GM18861 (cell line): ENCODE measurements around the gene JMJD6.
"Not testable (repeated sequence)": the region's sequence is repeated elsewhere in the genome, so short reads cannot be mapped to it uniquely, and the experiment has no call there.

Source experiments
- ATAC-seq: cut with Tn5 transposase; IDR thresholded peaks from one replicate; pipeline ENCODE4 v1.9.1; 2021; ENCODE audit not compliant: unreplicated experiment

Gene JMJD6

GRCh38 chr17:76737082-76737675, 10.8 kb upstream of the JMJD6 start, which contains the start of gene SRSF2:
Gene SRSF2 (minus strand): TSS chr17:76737331. CDS start chr17:76737160, 171 bp downstream.
- peak; percentile 58 for ATAC-seq

GRCh38 chr17:76736349-76737081, 10.1 kb upstream of the JMJD6 start:
- peak; percentile 3 for ATAC-seq

GRCh38 chr17:76735586-76736348, 9.4 kb upstream of the JMJD6 start:
- no peak for ATAC-seq

GRCh38 chr17:76735006-76735405, 8.6 kb upstream of the JMJD6 start:
- ATAC-seq = no peak

- ATAC-seq = no peak
These were observed 7.9 kb upstream of the JMJD6 start for GRCh38 chr17:76734080-76734840.

GRCh38 chr17:76733618-76733957, 7.2 kb upstream of the JMJD6 start:
- no peak for ATAC-seq

- ATAC-seq = no peak
These were observed 6.6 kb upstream of the JMJD6 start for GRCh38 chr17:76732734-76733617.

GRCh38 chr17:76731800-76732733, 5.7 kb upstream of the JMJD6 start:
- ATAC-seq = not testable (repeated sequence)

- no peak for ATAC-seq
These were observed 1.5 kb upstream of the JMJD6 start for GRCh38 chr17:76727745-76728456.

GRCh38 chr17:76726776-76727718, 641 bp upstream of the JMJD6 start, which contains the start of gene METTL23:
Gene METTL23 (plus strand): TSS chr17:76726839. CDS start chr17:76729711, 2,872 bp downstream.
- ATAC-seq = peak; percentile 39

GRCh38 chr17:76725580-76726230, 701 bp downstream of the JMJD6 start:
- peak; percentile 14 for ATAC-seq

- ATAC-seq = no peak
These were observed 2.6 kb downstream of the JMJD6 start for GRCh38 chr17:76723812-76724211.

GRCh38 chr17:76722977-76723376, 3.4 kb downstream of the JMJD6 start:
- not testable (repeated sequence) for ATAC-seq

GRCh38 chr17:76722279-76722678, 4.1 kb downstream of the JMJD6 start:
- ATAC-seq = no peak

- no peak for ATAC-seq
These were observed 4.9 kb downstream of the JMJD6 start for GRCh38 chr17:76721463-76721862.

- ATAC-seq = no peak
These were observed 5.5 kb downstream of the JMJD6 start for GRCh38 chr17:76720941-76721340.

GRCh38 chr17:76720211-76720610, 6.2 kb downstream of the JMJD6 start:
- no peak for ATAC-seq
